ENCODE results near the gene TMEM182. TPM values are rescaled to one million over a fixed set of nuclear protein-coding genes. Genes with fewer than 3 reads are reported as not detected.

TMEM182 gene
- total and polyA plus RNA-seq, 4 donors: 1.1 to 7.6 (median 2.6) TPM

DNA sequence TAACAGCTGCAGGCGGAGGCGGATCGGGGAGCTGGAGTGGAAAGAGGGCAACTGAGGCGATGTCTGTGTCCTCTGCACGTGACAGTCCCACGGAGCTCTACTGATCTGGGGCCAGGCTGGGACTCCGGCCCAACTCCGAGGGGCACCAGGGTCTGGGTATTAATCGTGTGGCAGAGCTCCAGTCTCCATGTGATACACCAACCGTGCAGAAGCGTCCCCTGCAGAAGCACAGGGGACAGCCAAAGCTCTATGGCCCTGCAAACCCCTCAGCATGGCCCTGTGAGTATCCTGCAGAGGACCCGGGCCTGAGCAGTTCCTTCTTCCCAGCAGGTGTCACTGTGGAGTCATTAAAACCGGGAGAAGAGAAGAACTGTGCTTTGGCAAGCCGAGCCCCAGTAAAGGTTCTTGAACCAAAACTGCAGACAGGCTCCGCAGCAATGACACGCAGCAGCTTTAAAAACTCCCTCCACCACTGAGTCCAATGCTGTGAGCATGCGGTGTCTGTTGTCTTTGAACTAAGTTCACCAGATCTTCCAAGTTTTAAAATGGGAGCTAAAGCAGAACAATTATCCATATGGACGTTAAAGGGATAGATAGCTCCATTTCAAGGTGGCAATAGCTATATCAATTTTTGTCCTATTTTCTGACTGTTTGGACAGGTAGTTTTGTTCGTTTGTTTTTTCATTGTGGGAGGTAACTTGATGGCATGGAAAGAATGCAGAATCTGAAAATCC, 79.4 kb downstream of the TMEM182 start:
- Histone ChIP-seq H3K27me3 (ENCODE audit: control insufficient read depth in 3 of 3, insufficient read depth in 3 of 3, low read length in 2 of 3) (no peaks in the 10 kb centered on the region), H3K9me3 (ENCODE audit: control insufficient read depth in 4 of 4, insufficient read depth in 3 of 4, low read length in 3 of 4) (no peaks in the 10 kb centered on the region), H3K4me3 (no peak overlapping the region), H3K27ac (ENCODE audit: low read depth in 1 of 2, low read length in 1 of 2) (no peak overlapping the region), H3K9ac (ENCODE audit: insufficient read depth in 1 of 2, low read length in 2 of 2) (no peak overlapping the region), H3K4me1 (ENCODE audit: control insufficient read depth in 5 of 5, insufficient read depth in 5 of 5, low read length in 5 of 5) (peaks cover 0 to 3% (median 0%) of the 10 kb centered on the region in 5 donors), H3K36me3 (ENCODE audit: control insufficient read depth in 4 of 4, insufficient read depth in 4 of 4, low read length in 4 of 4) (no peaks in the 10 kb centered on the region)
- peak; percentile 55 to 74 (median 73) for DNase-seq
- TF ChIP-seq CTCF (IDR thresholded peaks at IDR 0.05; ENCODE audit: control extremely low read depth, extremely low read depth): peak; percentile 5
- WGBS, 2 donors: 55 to 57% methylated on average over 19 of the region's 19 CpGs
- peak; percentile 42 for ATAC-seq (ENCODE audit: insufficient read depth, low FRiP score)

- 69 to 77% methylated on average over 4 of the region's 4 CpGs for WGBS, 2 donors
- DNase-seq (no peak), ATAC-seq (ENCODE audit: insufficient read depth, low FRiP score) (no peak)
- Histone ChIP-seq H3K9ac (ENCODE audit: insufficient read depth in 1 of 2, low read length in 2 of 2) (no peak overlapping the region), H3K27ac (ENCODE audit: low read depth in 1 of 2, low read length in 1 of 2) (no peak overlapping the region), H3K4me1 (ENCODE audit: control insufficient read depth in 5 of 5, insufficient read depth in 5 of 5, low read length in 5 of 5) (peaks cover 0 to 5% (median 2%) of the 10 kb centered on the region in 5 donors), H3K36me3 (ENCODE audit: control insufficient read depth in 4 of 4, insufficient read depth in 4 of 4, low read length in 4 of 4) (no peaks in the 10 kb centered on the region), H3K4me3 (no peak overlapping the region), H3K27me3 (ENCODE audit: control insufficient read depth in 3 of 3, insufficient read depth in 3 of 3, low read length in 2 of 3) (no peaks in the 10 kb centered on the region), H3K9me3 (ENCODE audit: control insufficient read depth in 4 of 4, insufficient read depth in 3 of 4, low read length in 3 of 4) (no peaks in the 10 kb centered on the region)
- TF ChIP-seq CTCF (IDR thresholded peaks at IDR 0.05; ENCODE audit: control extremely low read depth, extremely low read depth): no peak
These were observed 82.1 kb downstream of the TMEM182 start for GRCh38 chr2:102843764-102844443.

GRCh38 chr2:102844911-102845310, 83.1 kb downstream of the TMEM182 start:
- no peak overlapping the region for H3K4me3 ChIP-seq
- WGBS, 2 donors: 94 to 95% methylated on average over 3 of the region's 3 CpGs
- peaks cover 0 to 3% (median 3%) of the 10 kb centered on the region in 5 donors for H3K4me1 ChIP-seq (ENCODE audit: control insufficient read depth in 5 of 5, insufficient read depth in 5 of 5, low read length in 5 of 5)
- H3K27me3 ChIP-seq (ENCODE audit: control insufficient read depth in 3 of 3, insufficient read depth in 3 of 3, low read length in 2 of 3): no peaks in the 10 kb centered on the region
- no peak overlapping the region for H3K27ac ChIP-seq (ENCODE audit: low read depth in 1 of 2, low read length in 1 of 2)
- H3K9me3 ChIP-seq (ENCODE audit: control insufficient read depth in 4 of 4, insufficient read depth in 3 of 4, low read length in 3 of 4): no peaks in the 10 kb centered on the region
- H3K9ac ChIP-seq (ENCODE audit: insufficient read depth in 1 of 2, low read length in 2 of 2): no peak overlapping the region
- H3K36me3 ChIP-seq (ENCODE audit: control insufficient read depth in 4 of 4, insufficient read depth in 4 of 4, low read length in 4 of 4): no peaks in the 10 kb centered on the region
- ATAC-seq (ENCODE audit: insufficient read depth, low FRiP score) (no peak), DNase-seq (no peak)
- TF ChIP-seq CTCF (IDR thresholded peaks at IDR 0.05; ENCODE audit: control extremely low read depth, extremely low read depth): no peak

All from lung (tissue), 12 donors.